HG03439 (cell line): ENCODE data around the gene NDUFS1.

Experiments
- ATAC-seq: cut with Tn5 transposase; IDR thresholded peaks from one replicate; pipeline ENCODE4 v1.9.1; 2021; ENCODE audit warnings: mild to moderate bottlenecking, moderate library complexity; ENCODE audit not compliant: unreplicated experiment

Gene NDUFS1

GRCh38 chr2:206069417-206069816 lies 89.8 kb downstream of the NDUFS1 start:
- ATAC-seq = no peak

GRCh38 chr2:206068207-206068606 lies 91.0 kb downstream of the NDUFS1 start:
- ATAC-seq = no peak
